ENCODE measurements around the gene SRSF3.
"Not testable (repeated sequence)": the region's sequence is repeated elsewhere in the genome, so short reads cannot be mapped to it uniquely, and the experiment has no call there.

Gene SRSF3

DNA sequence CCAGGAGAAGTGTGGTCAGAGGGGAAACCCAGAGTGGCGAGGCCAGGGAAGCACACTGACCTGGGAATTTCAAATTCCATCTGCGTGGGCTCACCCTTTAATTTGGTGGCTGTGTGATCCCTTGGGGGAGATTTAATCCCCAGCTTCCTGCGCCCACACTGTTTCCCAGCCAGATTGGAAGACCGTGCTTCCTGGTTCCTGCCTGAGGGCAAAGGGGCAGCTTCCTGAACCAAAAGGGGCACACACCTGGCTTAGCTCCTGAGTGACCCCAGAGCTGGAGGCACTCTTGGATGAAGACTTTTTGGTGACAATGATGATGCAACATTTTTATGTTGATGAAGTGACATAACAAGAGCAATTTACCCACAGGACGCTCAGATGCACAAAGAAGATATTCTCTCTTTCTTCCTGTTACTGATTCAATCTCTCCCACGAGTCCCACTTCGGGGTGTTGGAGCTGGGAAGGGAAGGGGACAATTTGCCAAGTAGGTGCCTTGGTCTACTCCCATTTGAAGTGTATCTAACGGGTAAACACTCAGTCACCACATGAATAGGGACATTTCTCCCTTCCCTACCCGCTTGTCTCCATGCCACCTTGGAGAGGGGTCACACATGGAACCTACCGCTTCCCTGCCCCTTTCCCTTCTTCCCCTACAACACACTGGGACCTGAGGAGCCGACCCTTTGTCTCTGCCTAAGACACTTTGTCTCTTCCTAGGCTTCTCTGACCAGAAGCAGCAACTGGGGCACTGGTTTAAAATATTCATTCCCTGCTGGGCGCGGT, 55.7 kb downstream of the SRSF3 start:
- DNase-seq (ENCODE audit: low read depth): no peak

GRCh38 chr6:36650848-36651478, 56.8 kb downstream of the SRSF3 start:
- no peak for DNase-seq (ENCODE audit: low read depth)

- no peak for DNase-seq (ENCODE audit: low read depth)
These were observed 57.7 kb downstream of the SRSF3 start for GRCh38 chr6:36651659-36652379.

DNA sequence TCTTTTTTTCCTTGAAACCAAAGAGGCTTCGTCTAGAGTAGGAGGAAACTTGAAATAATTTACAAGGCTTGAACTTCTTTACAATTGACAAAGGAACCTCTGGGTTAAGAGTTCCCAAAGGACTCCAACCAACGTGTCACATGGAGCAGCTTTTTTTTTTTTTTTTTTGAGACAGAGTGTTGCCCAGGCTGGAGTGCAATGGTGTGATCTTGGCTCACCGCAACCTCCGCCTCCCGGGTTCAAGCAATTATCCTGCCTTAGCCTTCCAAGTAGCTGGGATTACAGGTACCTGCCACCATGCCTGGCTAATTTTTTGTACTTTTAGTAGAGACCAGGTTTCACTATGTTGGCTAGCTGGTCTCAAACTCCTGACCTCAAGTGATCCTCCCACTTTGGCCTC, 60.3 kb downstream of the SRSF3 start:
- not testable (repeated sequence) for DNase-seq (ENCODE audit: low read depth)
